WTC11 (cell line): ENCODE results near the gene SPRYD7. TPM values are rescaled to one million over a fixed set of nuclear protein-coding genes. Genes with fewer than 3 reads are reported as not detected.

Experiments
- AFF4 ChIP-seq: sonication (generic); formaldehyde crosslinking; IDR thresholded peaks from 2 replicates; pipeline ENCODE4 v1.8.1; 2023; ENCODE audit warnings: mild to moderate bottlenecking, missing genetic modification reagents, borderline replicate concordance
- CBFB ChIP-seq: sonication (generic); formaldehyde crosslinking; IDR thresholded peaks from 2 replicates; pipeline ENCODE4 v1.8.1; 2022; ENCODE audit warnings: mild to moderate bottlenecking, low read depth, missing genetic modification reagents
- CREM ChIP-seq: sonication (generic); formaldehyde crosslinking; IDR thresholded peaks from 2 replicates; pipeline ENCODE4 v1.8.1; 2022; ENCODE audit warnings: mild to moderate bottlenecking, missing genetic modification reagents, moderate library complexity
- ERG ChIP-seq: fragments of 250-450 bp; sonication (Bioruptor Pico); IDR thresholded peaks from 2 replicates; pipeline ENCODE4 v1.8.0; 2021; ENCODE audit warnings: mild to moderate bottlenecking
- ETV6 ChIP-seq: sonication (generic); formaldehyde crosslinking; IDR thresholded peaks from 2 replicates; pipeline ENCODE4 v1.8.1; 2022; ENCODE audit warnings: mild to moderate bottlenecking, missing genetic modification reagents
- FOXJ3 ChIP-seq: sonication (generic); formaldehyde crosslinking; IDR thresholded peaks from 2 replicates; pipeline ENCODE4 v1.9.0; 2021; ENCODE audit warnings: missing genetic modification reagents, mild to moderate bottlenecking, borderline replicate concordance
- FOXK1 ChIP-seq: sonication (generic); formaldehyde crosslinking; IDR thresholded peaks from 2 replicates; pipeline ENCODE4 v1.8.0; 2022; ENCODE audit warnings: mild to moderate bottlenecking, moderate library complexity, missing genetic modification reagents
- GABPB1 ChIP-seq: sonication (generic); formaldehyde crosslinking; IDR thresholded peaks from 2 replicates; pipeline ENCODE4 v1.8.1; 2023; ENCODE audit warnings: mild to moderate bottlenecking, missing genetic modification reagents
- NFE2L1 ChIP-seq: sonication (generic); formaldehyde crosslinking; IDR thresholded peaks from 2 replicates; pipeline ENCODE4 v1.8.1; 2023; ENCODE audit warnings: missing genetic modification reagents
- PRDM15 ChIP-seq: sonication (generic); formaldehyde crosslinking; IDR thresholded peaks from 2 replicates; pipeline ENCODE4 v1.8.0; 2022; ENCODE audit warnings: missing genetic modification reagents
- SOX15 ChIP-seq: fragments of 250-450 bp; sonication (Bioruptor Pico); IDR thresholded peaks from 2 replicates; pipeline ENCODE4 v1.9.0; 2021; ENCODE audit warnings: mild to moderate bottlenecking
- USF1 ChIP-seq: sonication (generic); formaldehyde crosslinking; IDR thresholded peaks from 2 replicates; pipeline ENCODE4 v1.8.0; 2022; ENCODE audit warnings: mild to moderate bottlenecking, missing genetic modification reagents
- ZBTB21 ChIP-seq: sonication (generic); formaldehyde crosslinking; IDR thresholded peaks from 2 replicates; pipeline ENCODE4 v1.8.1; 2023; ENCODE audit warnings: mild to moderate bottlenecking, missing genetic modification reagents, borderline replicate concordance
- ZNF121 ChIP-seq: sonication (generic); formaldehyde crosslinking; IDR thresholded peaks from 2 replicates; pipeline ENCODE4 v1.8.0; 2023; ENCODE audit warnings: missing genetic modification reagents
- ZNF138 ChIP-seq: sonication (generic); formaldehyde crosslinking; conservative IDR thresholded peaks from 2 replicates; pipeline ENCODE4 v1.8.1; 2022; ENCODE audit warnings: mild to moderate bottlenecking, moderate library complexity, missing genetic modification reagents
- ZNF263 ChIP-seq: sonication (generic); formaldehyde crosslinking; IDR thresholded peaks from 2 replicates; pipeline ENCODE4 v1.8.1; 2022; ENCODE audit warnings: low read depth, mild to moderate bottlenecking, moderate library complexity, missing genetic modification reagents
- ZNF423 ChIP-seq: fragments of 250-450 bp; sonication (Bioruptor Pico); IDR thresholded peaks from 2 replicates; pipeline ENCODE4 v2.1.2; 2022; ENCODE audit warnings: mild to moderate bottlenecking, moderate library complexity
- total RNA-seq: library from RNA; stranded (reverse); gene quantifications from 3 replicates; pipeline ENCODE4 v1.2.3, GENCODE V29; 2021
- TF ChIP-seq, protein P1 (sequence below): sonication (generic); formaldehyde crosslinking; IDR thresholded peaks from 2 replicates; pipeline ENCODE4 v1.8.1; 2023; ENCODE audit warnings: mild to moderate bottlenecking, moderate library complexity, missing genetic modification reagents
- TF ChIP-seq, protein P2 (sequence below): fragments of 250-450 bp; sonication (Bioruptor Pico); IDR thresholded peaks from 2 replicates; pipeline ENCODE4 v1.9.0; 2021; ENCODE audit warnings: mild to moderate bottlenecking
- TF ChIP-seq, protein P3 (sequence below): sonication (generic); formaldehyde crosslinking; IDR thresholded peaks from 2 replicates; pipeline ENCODE4 v1.8.1; 2022; ENCODE audit warnings: mild to moderate bottlenecking, moderate library complexity, missing genetic modification reagents
- TF ChIP-seq, protein P4 (sequence below): sonication (generic); formaldehyde crosslinking; IDR thresholded peaks from 2 replicates; pipeline ENCODE4 v1.8.0; 2022; ENCODE audit warnings: mild to moderate bottlenecking, missing genetic modification reagents
- TF ChIP-seq, protein P5 (sequence below): sonication (generic); formaldehyde crosslinking; IDR thresholded peaks from 2 replicates; pipeline ENCODE4 v1.8.0; 2023; ENCODE audit warnings: mild to moderate bottlenecking, missing genetic modification reagents

SPRYD7 gene
- total RNA-seq, 1 experiment from 2014 or later, result 3.1 TPM

DNA sequence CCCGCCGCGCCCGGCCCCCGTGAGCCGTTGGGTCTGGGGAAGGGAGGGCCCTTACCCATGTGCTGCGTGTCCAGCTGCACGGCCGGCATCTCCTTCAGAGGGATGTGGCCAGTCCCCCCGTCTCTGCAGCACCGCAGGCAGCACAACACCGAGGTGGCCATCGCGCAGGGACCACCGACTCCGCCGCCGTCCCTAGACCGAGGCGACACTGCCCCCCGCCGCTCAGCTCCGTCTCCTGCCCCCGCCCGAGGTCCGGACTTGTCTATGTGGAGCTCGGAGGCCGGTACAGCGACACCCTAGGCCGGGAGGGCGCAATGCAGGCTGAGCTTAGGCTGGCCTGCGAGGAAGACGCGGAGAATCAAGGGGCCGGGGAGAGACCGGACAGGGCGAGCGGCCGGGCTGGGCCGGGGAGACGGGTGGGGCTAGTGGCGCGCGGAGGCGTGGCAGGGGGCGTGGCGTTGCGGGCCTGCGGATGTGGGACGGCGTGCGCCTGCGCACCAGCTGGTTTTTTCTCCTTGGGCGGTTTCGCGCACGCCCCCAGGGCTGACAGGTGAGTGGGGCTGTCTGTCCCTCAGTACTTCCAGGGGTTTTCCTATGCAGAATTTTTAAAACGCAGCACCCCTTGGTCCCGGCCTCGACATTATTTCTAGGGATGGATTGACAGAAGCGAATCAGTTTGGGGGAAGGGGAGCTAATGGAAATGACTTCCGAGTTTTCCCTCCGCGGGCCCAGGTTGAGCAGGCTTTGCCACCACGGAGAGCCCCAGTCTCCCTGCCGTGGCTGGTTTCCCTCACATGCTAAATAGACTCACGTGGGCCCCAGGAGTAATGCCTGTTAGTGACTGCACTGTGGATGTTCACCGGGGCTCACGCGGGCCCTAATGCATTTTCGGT, at the start of gene SPRYD7 (continued):
- TF ChIP-seq, protein P1, sequence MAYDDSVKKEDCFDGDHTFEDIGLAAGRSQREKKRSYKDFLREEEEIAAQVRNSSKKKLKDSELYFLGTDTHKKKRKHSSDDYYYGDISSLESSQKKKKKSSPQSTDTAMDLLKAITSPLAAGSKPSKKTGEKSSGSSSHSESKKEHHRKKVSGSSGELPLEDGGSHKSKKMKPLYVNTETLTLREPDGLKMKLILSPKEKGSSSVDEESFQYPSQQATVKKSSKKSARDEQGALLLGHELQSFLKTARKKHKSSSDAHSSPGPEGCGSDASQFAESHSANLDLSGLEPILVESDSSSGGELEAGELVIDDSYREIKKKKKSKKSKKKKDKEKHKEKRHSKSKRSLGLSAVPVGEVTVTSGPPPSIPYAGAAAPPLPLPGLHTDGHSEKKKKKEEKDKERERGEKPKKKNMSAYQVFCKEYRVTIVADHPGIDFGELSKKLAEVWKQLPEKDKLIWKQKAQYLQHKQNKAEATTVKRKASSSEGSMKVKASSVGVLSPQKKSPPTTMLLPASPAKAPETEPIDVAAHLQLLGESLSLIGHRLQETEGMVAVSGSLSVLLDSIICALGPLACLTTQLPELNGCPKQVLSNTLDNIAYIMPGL (CRISPR knock-in tag), result peak; percentile 95
- TF ChIP-seq, protein P2, sequence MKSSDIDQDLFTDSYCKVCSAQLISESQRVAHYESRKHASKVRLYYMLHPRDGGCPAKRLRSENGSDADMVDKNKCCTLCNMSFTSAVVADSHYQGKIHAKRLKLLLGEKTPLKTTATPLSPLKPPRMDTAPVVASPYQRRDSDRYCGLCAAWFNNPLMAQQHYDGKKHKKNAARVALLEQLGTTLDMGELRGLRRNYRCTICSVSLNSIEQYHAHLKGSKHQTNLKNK (CRISPR knock-in tag), result no peak
- TF ChIP-seq, protein P3, sequence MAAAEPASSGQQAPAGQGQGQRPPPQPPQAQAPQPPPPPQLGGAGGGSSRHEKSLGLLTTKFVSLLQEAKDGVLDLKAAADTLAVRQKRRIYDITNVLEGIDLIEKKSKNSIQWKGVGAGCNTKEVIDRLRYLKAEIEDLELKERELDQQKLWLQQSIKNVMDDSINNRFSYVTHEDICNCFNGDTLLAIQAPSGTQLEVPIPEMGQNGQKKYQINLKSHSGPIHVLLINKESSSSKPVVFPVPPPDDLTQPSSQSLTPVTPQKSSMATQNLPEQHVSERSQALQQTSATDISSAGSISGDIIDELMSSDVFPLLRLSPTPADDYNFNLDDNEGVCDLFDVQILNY, result no peak
- TF ChIP-seq PRDM15 (CRISPR knock-in tag), result peak; percentile 78
- 0 out of 2 replicates have a peak, but pooled peaks have one; percentile 10 for TF ChIP-seq USF1 (CRISPR knock-in tag)
- no peak for TF ChIP-seq ZNF423 (CRISPR knock-in tag)
- 0 out of 2 replicates have a peak, but pooled peaks have one; percentile 41 for TF ChIP-seq FOXK1 (CRISPR knock-in tag)
- 0 out of 2 replicates have a peak, but pooled peaks have one; percentile 45 for TF ChIP-seq CBFB (CRISPR knock-in tag)
- no peak for TF ChIP-seq SOX15 (CRISPR knock-in tag)
- TF ChIP-seq ZNF138, result no peak
- 0 out of 2 replicates have a peak, but pooled peaks have one; percentile 53 for TF ChIP-seq ZNF121 (CRISPR knock-in tag)
- no peak for TF ChIP-seq CREM (CRISPR knock-in tag)
- TF ChIP-seq ETV6 (CRISPR knock-in tag), result peak; percentile 70
- no peak for TF ChIP-seq AFF4 (CRISPR knock-in tag)
- peak; percentile 83; the same call in 1 of the 2 replicates for TF ChIP-seq NFE2L1 (CRISPR knock-in tag)
- TF ChIP-seq, protein P4, sequence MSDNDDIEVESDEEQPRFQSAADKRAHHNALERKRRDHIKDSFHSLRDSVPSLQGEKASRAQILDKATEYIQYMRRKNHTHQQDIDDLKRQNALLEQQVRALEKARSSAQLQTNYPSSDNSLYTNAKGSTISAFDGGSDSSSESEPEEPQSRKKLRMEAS (CRISPR knock-in tag), result no peak; the same call in 1 of the 2 replicates
- peak; percentile 76 for TF ChIP-seq GABPB1 (CRISPR knock-in tag)
- no peak for TF ChIP-seq ERG (CRISPR knock-in tag)
- TF ChIP-seq FOXJ3, result no peak
- peak; percentile 77; the same call in 1 of the 2 replicates for TF ChIP-seq ZBTB21 (CRISPR knock-in tag)
- TF ChIP-seq, protein P5, sequence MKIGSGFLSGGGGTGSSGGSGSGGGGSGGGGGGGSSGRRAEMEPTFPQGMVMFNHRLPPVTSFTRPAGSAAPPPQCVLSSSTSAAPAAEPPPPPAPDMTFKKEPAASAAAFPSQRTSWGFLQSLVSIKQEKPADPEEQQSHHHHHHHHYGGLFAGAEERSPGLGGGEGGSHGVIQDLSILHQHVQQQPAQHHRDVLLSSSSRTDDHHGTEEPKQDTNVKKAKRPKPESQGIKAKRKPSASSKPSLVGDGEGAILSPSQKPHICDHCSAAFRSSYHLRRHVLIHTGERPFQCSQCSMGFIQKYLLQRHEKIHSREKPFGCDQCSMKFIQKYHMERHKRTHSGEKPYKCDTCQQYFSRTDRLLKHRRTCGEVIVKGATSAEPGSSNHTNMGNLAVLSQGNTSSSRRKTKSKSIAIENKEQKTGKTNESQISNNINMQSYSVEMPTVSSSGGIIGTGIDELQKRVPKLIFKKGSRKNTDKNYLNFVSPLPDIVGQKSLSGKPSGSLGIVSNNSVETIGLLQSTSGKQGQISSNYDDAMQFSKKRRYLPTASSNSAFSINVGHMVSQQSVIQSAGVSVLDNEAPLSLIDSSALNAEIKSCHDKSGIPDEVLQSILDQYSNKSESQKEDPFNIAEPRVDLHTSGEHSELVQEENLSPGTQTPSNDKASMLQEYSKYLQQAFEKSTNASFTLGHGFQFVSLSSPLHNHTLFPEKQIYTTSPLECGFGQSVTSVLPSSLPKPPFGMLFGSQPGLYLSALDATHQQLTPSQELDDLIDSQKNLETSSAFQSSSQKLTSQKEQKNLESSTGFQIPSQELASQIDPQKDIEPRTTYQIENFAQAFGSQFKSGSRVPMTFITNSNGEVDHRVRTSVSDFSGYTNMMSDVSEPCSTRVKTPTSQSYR (CRISPR knock-in tag), result peak; percentile 36; the same call in 1 of the 2 replicates
- TF ChIP-seq ZNF263 (CRISPR knock-in tag), result no peak
